Measurements from ENCODE around the gene ATG13.

Gene ATG13

DNA sequence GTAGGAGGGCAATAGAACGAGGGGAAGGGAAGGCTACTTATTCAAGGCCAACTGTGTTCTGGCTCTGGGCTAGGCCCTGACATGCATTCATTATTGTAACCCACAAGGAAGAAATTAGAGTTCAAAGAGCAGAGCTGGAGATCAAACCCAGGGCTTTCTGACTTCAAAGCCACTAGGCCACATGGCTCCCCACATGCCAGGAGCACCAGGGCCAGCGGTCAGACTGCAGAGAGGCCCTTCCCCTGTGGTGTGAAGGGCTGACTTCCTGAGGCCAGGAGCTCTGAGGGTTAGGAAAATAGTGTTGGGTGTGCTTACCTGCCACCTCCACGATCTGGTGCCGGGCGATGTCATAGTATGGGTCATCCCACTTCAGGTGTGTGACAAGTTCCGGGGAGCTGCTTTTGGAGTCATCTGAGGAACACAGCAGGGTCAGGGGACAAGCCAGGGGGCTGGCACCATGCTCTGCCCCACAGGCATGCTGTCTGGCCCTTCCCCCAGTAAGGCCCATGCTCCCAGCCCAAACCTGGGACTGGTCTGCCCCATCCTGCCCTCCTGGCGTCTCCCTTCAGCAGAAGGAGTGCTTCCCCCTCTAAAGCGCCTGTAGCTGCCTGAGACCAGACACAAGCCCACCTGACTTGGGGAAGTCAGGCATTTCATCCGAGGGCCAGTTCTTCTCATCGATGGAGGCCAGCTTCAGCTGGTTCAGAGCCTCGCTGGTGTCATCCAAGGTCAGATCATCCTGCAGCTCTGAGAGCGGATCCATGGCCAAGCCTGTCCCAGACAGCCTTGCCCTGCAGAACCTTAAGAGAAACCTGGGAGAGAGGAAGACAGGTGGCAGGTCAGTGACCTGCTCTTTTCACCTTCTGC, 78.2 kb downstream of the ATG13 start:
- no peak for DNase-seq (ENCODE audit: low read depth)
- TF ChIP-seq, protein P1, sequence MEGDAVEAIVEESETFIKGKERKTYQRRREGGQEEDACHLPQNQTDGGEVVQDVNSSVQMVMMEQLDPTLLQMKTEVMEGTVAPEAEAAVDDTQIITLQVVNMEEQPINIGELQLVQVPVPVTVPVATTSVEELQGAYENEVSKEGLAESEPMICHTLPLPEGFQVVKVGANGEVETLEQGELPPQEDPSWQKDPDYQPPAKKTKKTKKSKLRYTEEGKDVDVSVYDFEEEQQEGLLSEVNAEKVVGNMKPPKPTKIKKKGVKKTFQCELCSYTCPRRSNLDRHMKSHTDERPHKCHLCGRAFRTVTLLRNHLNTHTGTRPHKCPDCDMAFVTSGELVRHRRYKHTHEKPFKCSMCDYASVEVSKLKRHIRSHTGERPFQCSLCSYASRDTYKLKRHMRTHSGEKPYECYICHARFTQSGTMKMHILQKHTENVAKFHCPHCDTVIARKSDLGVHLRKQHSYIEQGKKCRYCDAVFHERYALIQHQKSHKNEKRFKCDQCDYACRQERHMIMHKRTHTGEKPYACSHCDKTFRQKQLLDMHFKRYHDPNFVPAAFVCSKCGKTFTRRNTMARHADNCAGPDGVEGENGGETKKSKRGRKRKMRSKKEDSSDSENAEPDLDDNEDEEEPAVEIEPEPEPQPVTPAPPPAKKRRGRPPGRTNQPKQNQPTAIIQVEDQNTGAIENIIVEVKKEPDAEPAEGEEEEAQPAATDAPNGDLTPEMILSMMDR (conservative IDR thresholded peaks at IDR 0.05; ENCODE audit: low read length) = no peak

DNA sequence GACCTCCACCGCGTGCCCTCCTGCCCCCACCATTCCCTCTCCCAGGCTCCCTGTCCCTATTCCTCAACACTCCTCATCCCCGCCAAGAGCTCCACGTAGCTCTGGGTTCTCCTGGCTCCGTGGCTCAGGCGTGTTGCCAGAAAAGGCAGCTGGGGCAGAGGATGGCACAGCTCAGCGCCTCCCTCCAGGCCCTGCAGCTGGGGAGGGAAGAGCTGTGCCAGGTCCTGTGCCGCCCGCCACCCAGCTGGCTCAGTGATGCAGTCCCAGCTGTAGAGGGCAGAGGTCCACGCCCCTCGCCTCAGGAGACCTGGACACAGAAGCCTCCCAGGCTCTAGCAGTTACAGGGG, 78.8 kb downstream of the ATG13 start:
- H3K4me3 ChIP-seq (ENCODE audit: low read length) = no peak overlapping the region
- TF ChIP-seq, protein P1 (conservative IDR thresholded peaks at IDR 0.05; ENCODE audit: low read length) = no peak
- DNase-seq (ENCODE audit: low read depth) = no peak

More for the DNA sequence above, 78.2 kb downstream of the ATG13 start:
- H3K4me3 ChIP-seq (ENCODE audit: low read length) = no peak overlapping the region

DNA sequence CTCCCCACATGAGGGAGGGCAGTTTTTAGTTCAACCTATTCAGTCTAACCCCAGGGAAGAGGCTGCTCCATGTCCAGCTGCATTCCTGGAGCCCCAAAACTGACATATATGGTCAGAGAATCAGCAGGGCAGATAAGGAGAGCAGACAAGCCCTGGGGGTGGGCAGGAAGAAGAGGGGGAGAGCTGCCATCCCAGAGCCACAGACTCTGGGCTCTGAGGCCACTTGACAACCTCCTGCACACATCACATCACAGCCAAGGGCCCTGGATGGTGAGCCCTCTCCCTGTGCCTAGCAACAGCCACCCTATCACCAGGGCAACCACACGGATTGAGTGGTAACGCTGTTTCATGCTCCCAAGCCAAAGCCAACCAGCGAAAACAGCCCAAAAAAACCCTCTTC, 80.0 kb downstream of the ATG13 start:
- TF ChIP-seq, protein P1 (conservative IDR thresholded peaks at IDR 0.05; ENCODE audit: low read length) = no peak
- H3K4me3 ChIP-seq (ENCODE audit: low read length) = no peak overlapping the region
- no peak for DNase-seq (ENCODE audit: low read depth)

DNA sequence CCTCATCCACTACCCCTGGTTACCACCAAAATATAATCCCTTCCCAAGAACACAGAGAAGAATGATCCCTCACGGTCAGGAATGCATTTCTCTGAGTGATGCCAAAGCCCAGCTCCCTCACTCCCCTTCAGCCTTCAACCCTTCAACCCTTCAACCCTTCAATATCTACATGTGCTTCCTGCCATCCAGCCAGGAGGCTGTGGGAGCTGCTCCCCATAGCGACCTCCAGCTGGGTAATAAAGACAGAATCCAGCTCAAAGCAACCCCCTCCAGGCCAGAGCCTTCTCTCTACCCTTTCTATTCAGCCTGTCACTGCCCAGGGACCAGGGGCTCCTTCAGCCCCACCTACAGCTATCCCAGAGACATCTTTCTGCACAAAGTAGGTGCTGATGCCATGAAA, 80.4 kb downstream of the ATG13 start:
- TF ChIP-seq, protein P1 (conservative IDR thresholded peaks at IDR 0.05; ENCODE audit: low read length) = no peak
- no peak for DNase-seq (ENCODE audit: low read depth)
- peak overlapping the region; percentile 7; the same call in 1 of the 2 replicates for H3K4me3 ChIP-seq (ENCODE audit: low read length)

DNA sequence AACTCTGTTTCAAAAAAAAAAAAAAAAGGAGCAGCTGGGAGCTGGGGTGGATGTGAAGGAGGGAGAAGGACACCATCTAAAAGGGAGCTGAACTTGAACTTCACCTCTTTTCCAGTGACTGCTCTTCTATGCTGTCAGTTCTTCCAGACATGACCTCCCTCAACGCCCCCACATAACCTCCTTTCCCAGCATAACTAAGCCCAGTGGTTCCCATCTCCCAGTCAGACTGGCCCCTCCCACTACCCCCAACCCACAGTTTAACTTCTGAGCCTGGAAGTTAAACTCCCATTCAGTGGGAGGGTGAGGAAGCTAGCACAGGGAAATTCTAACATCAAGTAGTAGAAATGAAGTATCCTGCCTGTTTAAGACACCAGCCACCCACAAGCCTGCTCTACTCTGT, 81.2 kb downstream of the ATG13 start:
- H3K4me3 ChIP-seq (ENCODE audit: low read length) = no peak overlapping the region
- DNase-seq (ENCODE audit: low read depth) = no peak
- TF ChIP-seq, protein P1 (conservative IDR thresholded peaks at IDR 0.05; ENCODE audit: low read length) = no peak

DNA sequence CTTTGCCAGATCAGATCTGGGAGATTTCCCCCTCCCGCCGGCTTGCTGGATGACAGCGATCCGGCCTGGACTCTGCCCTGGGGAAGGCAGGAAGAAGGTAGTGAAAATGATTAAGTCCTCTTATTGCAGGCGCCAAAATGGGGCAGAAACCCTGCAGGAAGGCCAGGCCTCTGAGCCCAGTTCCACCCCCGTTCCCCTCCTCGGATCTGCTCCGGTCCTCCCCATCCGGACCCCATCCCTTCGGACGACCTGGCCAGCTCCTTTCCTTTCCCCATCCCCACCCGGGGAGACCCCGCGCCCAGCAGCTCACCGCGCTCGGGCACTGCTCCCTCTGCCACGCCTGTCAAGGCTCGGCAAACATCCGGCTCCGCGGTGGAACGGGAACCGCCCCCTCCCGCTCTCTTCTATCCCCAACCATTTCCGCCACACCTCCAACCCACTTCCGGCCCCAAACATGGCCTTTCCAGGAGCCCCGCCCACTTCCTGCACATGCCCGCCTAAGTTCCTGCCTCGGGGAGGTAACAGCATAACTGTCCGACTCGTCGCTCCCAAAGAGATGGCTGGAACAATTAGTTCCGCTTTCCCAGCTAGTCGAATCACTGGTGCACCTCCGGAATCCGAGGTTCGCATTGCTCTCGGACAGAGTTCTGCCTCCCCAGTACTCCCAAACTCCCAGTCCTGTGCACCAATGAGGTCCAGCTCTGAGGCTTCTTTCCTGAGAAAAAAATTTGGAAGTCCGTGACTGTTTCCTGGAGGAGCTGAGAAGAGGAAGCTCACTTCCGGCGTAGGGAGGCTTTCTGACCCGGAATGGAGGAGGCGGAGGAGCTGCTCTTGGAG, 83.1 kb downstream of the ATG13 start, which contains the start of the genes ARHGAP1 and ZNF408:
Gene ARHGAP1, minus strand, starts transcription at position 379 of the 837 bp plus-strand sequence. CDS start 4,512 bp downstream, outside the sequence.
Gene ZNF408, plus strand, starts transcription at position 791 of the 837 bp plus-strand sequence. Its CDS starts 17 bp downstream, at position 808.
- DNase-seq (ENCODE audit: low read depth) = peak; percentile 99
- TF ChIP-seq, protein P1 (conservative IDR thresholded peaks at IDR 0.05; ENCODE audit: low read length) = no peak
- H3K4me3 ChIP-seq (ENCODE audit: low read length) = peak within 1 kb of the TSS; percentile 99
